Measurements from ENCODE around the gene KL. TPM values are rescaled to one million over a fixed set of nuclear protein-coding genes. Genes with fewer than 3 reads are reported as not detected.
A peak's percentile ranks its signal among the peaks of the same experiment; 100 is the strongest.

Gene KL
- total and polyA plus RNA-seq, 4 donors: 1.4 to 24.5 (median 5.7) TPM

DNA sequence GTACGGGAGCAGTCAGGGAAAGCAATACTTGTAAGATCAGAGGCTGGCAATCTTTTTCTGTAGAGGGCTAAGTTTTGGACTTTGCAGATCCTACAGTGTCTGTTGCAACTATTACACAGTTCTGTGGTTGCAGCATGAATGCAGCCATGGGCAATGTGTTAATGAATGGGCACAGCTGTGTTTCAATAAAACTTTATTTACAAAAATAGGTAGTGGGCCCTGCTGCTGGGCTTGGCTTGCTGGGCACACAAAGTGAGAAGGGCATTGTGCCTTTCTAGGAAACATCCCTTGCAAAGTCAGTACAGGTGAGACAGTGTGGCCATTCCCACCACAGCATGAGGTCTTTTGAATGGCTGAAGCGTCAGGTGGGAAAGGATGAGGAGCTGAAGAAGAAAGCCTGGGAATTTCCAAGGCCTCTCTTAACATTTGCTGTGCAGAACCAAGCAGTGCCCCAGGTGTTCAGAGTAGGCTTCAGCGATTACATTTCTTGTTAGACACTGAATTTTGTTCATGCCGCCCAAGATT, 9.1 kb downstream of the KL start:
- H3K9me3 ChIP-seq (ENCODE audit: control insufficient read depth in 4 of 4, insufficient read depth in 3 of 4, low read length in 3 of 4): no peaks in the 10 kb centered on the region
- H3K4me3 ChIP-seq: no peak overlapping the region
- H3K27ac ChIP-seq (ENCODE audit: low read depth in 1 of 2, low read length in 1 of 2): no peak overlapping the region
- 74 to 80% methylated on average over 4 of the region's 4 CpGs for WGBS, 2 donors
- no peaks in the 10 kb centered on the region for H3K27me3 ChIP-seq (ENCODE audit: control insufficient read depth in 3 of 3, insufficient read depth in 3 of 3, low read length in 2 of 3)
- H3K36me3 ChIP-seq (ENCODE audit: control insufficient read depth in 4 of 4, insufficient read depth in 4 of 4, low read length in 4 of 4): no peaks in the 10 kb centered on the region
- DNase-seq: no peak
- H3K9ac ChIP-seq (ENCODE audit: insufficient read depth in 1 of 2, low read length in 2 of 2): no peak overlapping the region
- ATAC-seq (ENCODE audit: insufficient read depth, low FRiP score): no peak
- peaks cover 0 to 6% (median 2%) of the 10 kb centered on the region in 5 donors for H3K4me1 ChIP-seq (ENCODE audit: control insufficient read depth in 5 of 5, insufficient read depth in 5 of 5, low read length in 5 of 5)
- TF ChIP-seq, protein P1, sequence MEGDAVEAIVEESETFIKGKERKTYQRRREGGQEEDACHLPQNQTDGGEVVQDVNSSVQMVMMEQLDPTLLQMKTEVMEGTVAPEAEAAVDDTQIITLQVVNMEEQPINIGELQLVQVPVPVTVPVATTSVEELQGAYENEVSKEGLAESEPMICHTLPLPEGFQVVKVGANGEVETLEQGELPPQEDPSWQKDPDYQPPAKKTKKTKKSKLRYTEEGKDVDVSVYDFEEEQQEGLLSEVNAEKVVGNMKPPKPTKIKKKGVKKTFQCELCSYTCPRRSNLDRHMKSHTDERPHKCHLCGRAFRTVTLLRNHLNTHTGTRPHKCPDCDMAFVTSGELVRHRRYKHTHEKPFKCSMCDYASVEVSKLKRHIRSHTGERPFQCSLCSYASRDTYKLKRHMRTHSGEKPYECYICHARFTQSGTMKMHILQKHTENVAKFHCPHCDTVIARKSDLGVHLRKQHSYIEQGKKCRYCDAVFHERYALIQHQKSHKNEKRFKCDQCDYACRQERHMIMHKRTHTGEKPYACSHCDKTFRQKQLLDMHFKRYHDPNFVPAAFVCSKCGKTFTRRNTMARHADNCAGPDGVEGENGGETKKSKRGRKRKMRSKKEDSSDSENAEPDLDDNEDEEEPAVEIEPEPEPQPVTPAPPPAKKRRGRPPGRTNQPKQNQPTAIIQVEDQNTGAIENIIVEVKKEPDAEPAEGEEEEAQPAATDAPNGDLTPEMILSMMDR (IDR thresholded peaks at IDR 0.05; ENCODE audit: control extremely low read depth, extremely low read depth): no peak

DNA sequence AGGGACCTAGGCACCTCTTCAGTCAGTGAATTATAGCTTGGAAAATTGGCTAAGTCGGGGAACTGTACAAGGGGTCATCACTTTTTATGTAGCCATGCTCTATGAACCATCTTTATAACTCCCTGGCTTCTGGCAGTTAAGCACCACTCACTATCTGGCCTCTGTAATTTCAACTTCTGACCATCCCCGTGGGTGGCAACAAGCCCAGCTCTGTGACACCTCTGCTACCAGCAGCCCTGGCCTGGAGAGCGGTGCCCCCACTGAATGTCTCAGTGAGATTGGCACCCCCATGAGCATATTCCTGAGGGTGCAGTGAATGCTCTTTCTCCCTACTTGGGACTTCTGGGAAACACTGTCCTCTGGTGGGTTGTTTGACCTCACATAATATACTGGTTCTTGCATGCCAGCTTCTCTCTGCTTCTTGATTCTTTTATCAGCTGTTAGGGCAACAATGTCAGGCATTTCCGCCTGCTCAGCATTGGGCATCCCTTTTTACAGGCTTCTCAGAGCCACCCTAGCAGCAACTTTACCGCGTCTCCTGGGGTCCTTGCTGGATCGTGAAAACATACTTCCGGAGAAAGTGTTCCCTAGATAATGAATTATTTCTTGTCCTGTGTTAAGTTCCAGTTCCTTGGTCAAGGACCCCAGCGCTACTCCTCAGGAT, 10.4 kb downstream of the KL start:
- DNase-seq (no peak), ATAC-seq (ENCODE audit: insufficient read depth, low FRiP score) (no peak)
- no peaks in the 10 kb centered on the region for H3K27me3 ChIP-seq (ENCODE audit: control insufficient read depth in 3 of 3, insufficient read depth in 3 of 3, low read length in 2 of 3)
- H3K9me3 ChIP-seq (ENCODE audit: control insufficient read depth in 4 of 4, insufficient read depth in 3 of 4, low read length in 3 of 4): no peaks in the 10 kb centered on the region
- TF ChIP-seq, protein P1 (IDR thresholded peaks at IDR 0.05; ENCODE audit: control extremely low read depth, extremely low read depth): no peak
- WGBS, 2 donors: 95 to 96% methylated on average over 9 of the region's 9 CpGs
- peaks cover 0 to 8% (median 2%) of the 10 kb centered on the region in 5 donors for H3K4me1 ChIP-seq (ENCODE audit: control insufficient read depth in 5 of 5, insufficient read depth in 5 of 5, low read length in 5 of 5)
- no peak overlapping the region for H3K9ac ChIP-seq (ENCODE audit: insufficient read depth in 1 of 2, low read length in 2 of 2)
- H3K4me3 ChIP-seq: no peak overlapping the region
- no peaks in the 10 kb centered on the region for H3K36me3 ChIP-seq (ENCODE audit: control insufficient read depth in 4 of 4, insufficient read depth in 4 of 4, low read length in 4 of 4)
- H3K27ac ChIP-seq (ENCODE audit: low read depth in 1 of 2, low read length in 1 of 2): no peak overlapping the region

DNA sequence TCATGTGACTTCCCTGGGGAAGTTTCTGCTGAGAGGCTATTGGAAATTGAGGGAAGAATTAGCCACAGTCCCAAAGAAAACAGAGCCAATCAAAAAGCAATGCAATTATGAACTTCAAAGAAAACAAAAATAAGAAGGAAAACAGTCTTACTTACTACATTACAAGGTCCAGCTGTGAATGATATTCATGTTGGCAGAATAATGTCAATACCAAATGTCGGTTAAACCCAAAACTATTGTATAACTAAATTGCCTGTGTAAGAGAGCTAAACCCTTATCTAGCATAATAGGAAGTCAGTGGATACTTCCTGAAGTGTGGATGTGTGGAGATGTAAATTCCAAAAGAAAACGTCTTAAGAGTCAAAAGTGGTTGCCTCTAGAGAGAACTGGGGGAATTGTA, 12.4 kb downstream of the KL start:
- TF ChIP-seq, protein P1 (IDR thresholded peaks at IDR 0.05; ENCODE audit: control extremely low read depth, extremely low read depth): no peak
- Histone ChIP-seq H3K4me3 (no peak overlapping the region), H3K9ac (ENCODE audit: insufficient read depth in 1 of 2, low read length in 2 of 2) (no peak overlapping the region), H3K27ac (ENCODE audit: low read depth in 1 of 2, low read length in 1 of 2) (no peak overlapping the region), H3K36me3 (ENCODE audit: control insufficient read depth in 4 of 4, insufficient read depth in 4 of 4, low read length in 4 of 4) (no peaks in the 10 kb centered on the region), H3K4me1 (ENCODE audit: control insufficient read depth in 5 of 5, insufficient read depth in 5 of 5, low read length in 5 of 5) (peaks cover 0 to 12% (median 2%) of the 10 kb centered on the region in 5 donors), H3K27me3 (ENCODE audit: control insufficient read depth in 3 of 3, insufficient read depth in 3 of 3, low read length in 2 of 3) (no peaks in the 10 kb centered on the region), H3K9me3 (ENCODE audit: control insufficient read depth in 4 of 4, insufficient read depth in 3 of 4, low read length in 3 of 4) (no peaks in the 10 kb centered on the region)
- no peak for ATAC-seq (ENCODE audit: insufficient read depth, low FRiP score)
- 49 to 68% methylated on average over 2 of the region's 2 CpGs for WGBS, 2 donors
- peak in 2 of 3 donors; percentile 55 to 63 for DNase-seq
